ENCODE data around the gene CAPN6.

DNA sequence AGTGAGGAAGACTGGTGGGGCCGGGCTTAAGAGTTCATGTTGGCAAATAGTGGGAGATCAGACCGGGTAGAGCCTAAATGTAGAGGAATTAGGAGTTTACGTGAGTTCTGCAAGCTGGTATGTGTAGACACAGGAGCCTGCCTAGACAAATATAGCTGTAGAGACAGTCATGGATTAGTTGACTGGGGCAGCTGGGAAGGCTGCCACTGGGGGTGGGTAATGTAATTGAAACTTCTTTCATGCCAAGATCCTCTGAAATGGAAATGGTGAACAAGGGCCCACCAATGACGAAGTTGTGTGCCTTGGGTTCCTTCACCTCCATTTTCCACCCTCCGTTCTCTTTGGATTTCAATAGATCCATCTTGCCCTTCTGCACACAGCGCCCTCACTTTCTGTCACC, 11.9 kb upstream of the CAPN6 start:
- TF ChIP-seq, protein P1, sequence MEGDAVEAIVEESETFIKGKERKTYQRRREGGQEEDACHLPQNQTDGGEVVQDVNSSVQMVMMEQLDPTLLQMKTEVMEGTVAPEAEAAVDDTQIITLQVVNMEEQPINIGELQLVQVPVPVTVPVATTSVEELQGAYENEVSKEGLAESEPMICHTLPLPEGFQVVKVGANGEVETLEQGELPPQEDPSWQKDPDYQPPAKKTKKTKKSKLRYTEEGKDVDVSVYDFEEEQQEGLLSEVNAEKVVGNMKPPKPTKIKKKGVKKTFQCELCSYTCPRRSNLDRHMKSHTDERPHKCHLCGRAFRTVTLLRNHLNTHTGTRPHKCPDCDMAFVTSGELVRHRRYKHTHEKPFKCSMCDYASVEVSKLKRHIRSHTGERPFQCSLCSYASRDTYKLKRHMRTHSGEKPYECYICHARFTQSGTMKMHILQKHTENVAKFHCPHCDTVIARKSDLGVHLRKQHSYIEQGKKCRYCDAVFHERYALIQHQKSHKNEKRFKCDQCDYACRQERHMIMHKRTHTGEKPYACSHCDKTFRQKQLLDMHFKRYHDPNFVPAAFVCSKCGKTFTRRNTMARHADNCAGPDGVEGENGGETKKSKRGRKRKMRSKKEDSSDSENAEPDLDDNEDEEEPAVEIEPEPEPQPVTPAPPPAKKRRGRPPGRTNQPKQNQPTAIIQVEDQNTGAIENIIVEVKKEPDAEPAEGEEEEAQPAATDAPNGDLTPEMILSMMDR (conservative IDR thresholded peaks at IDR 0.05 in 1 of 2, IDR thresholded peaks at IDR 0.05 in 1 of 2; ENCODE audit: low read depth in 1 of 2, low read length in 2 of 2) = no peak
- TF ChIP-seq EZH2 (IDR thresholded peaks at IDR 0.05; ENCODE audit: low read length, missing control alignments) = no peak
